HCT116 (cell line): Measurements from ENCODE around the gene BCAS4. TPM values are rescaled to one million over a fixed set of nuclear protein-coding genes. Genes with fewer than 3 reads are reported as not detected.

Experiments
- total RNA-seq: library from RNA; stranded (reverse); gene quantifications from one replicate; pipeline ENCODE4 v1.2.1, GENCODE V29; 2021; ENCODE audit not compliant: unreplicated experiment

Gene BCAS4
- total RNA-seq, 1 experiment from 2014 or later: 18.9 TPM

Other genes with a start within 250 kb of the BCAS4 start
- 0.22 TPM for gene RIPOR3, start 103.5 kb upstream of the BCAS4 start, total RNA-seq
- 41.3 TPM for gene PARD6B, start 63.5 kb upstream of the BCAS4 start, total RNA-seq
- 85.9 TPM for gene ADNP, start 136.4 kb downstream of the BCAS4 start, total RNA-seq
- gene DPM1, start 163.5 kb downstream of the BCAS4 start, total RNA-seq: 65.5 TPM
- 6.4 TPM for gene MOCS3, start 163.8 kb downstream of the BCAS4 start, total RNA-seq
- 54.6 TPM for gene KCNG1, start 228.0 kb downstream of the BCAS4 start, total RNA-seq